HepG2 (cell line): ENCODE measurements around the gene LCAT. TPM values are rescaled to one million over a fixed set of nuclear protein-coding genes. Genes with fewer than 3 reads are reported as not detected.

ENCODE experiments used
- DPF2 ChIP-seq: sonication (generic); formaldehyde crosslinking; IDR thresholded peaks from 2 replicates; pipeline ENCODE4 v1.4.0; 2020; ENCODE audit warnings: mild to moderate bottlenecking, low read depth, missing genetic modification reagents, borderline replicate concordance
- FOXC1 ChIP-seq: sonication (generic); formaldehyde crosslinking; IDR thresholded peaks from 2 replicates; pipeline ENCODE4 v1.8.0; 2022; ENCODE audit warnings: mild to moderate bottlenecking, missing genetic modification reagents, borderline replicate concordance
- HMGA1 ChIP-seq: sonication (generic); formaldehyde crosslinking; conservative IDR thresholded peaks from 2 replicates; pipeline ENCODE4 v1.4.0; 2020; ENCODE audit warnings: missing genetic modification reagents
- NFE2L2 ChIP-seq: fragments of 150-350 bp; IDR thresholded peaks from 2 replicates; pipeline ENCODE4 v1.6.1; 2014; ENCODE audit warnings: low read length
- REPIN1 ChIP-seq: sonication (generic); formaldehyde crosslinking; IDR thresholded peaks from 2 replicates; pipeline ENCODE4 v1.8.0; 2022; ENCODE audit warnings: missing genetic modification reagents, low read depth, mild to moderate bottlenecking, borderline replicate concordance
- SRSF4 ChIP-seq: fragments of 200-400 bp; formaldehyde crosslinking; IDR thresholded peaks from one replicate; pipeline ENCODE4 v1.6.1; 2018; ENCODE audit warnings: mild to moderate bottlenecking, low read depth, low read length, moderate library complexity; ENCODE audit not compliant: poor library complexity, severe bottlenecking
- ZNF101 ChIP-seq: sonication (generic); formaldehyde crosslinking; IDR thresholded peaks from 2 replicates; pipeline ENCODE4 v1.4.0; 2020; ENCODE audit warnings: mild to moderate bottlenecking, low read depth, missing genetic modification reagents, borderline replicate concordance
- ZNF253 ChIP-seq: sonication (generic); formaldehyde crosslinking; IDR thresholded peaks from 2 replicates; pipeline ENCODE4 v1.8.0; 2022; ENCODE audit warnings: mild to moderate bottlenecking, missing genetic modification reagents, borderline replicate concordance
- ZNF747 ChIP-seq: sonication (generic); formaldehyde crosslinking; IDR thresholded peaks from 2 replicates; pipeline ENCODE4 v1.8.1; 2023; ENCODE audit warnings: missing genetic modification reagents, mild to moderate bottlenecking, borderline replicate concordance
- ZNF768 ChIP-seq: sonication (generic); formaldehyde crosslinking; IDR thresholded peaks from 2 replicates; pipeline ENCODE4 v1.4.0; 2020; ENCODE audit warnings: missing genetic modification reagents
- ZSCAN22 ChIP-seq: sonication (generic); formaldehyde crosslinking; IDR thresholded peaks from 2 replicates; pipeline ENCODE4 v1.4.0; 2020; ENCODE audit warnings: mild to moderate bottlenecking, missing genetic modification reagents
- polyA plus RNA-seq, 8 experiments: library from polyadenylated mRNA; depleted of rRNA in 3 of 8; stranded (reverse) in 7 of 8; unstranded in 1 of 8; fragments of >200 nt; fragmentation: Illumina TruSeq in 4 of 8; extraction: Trizol in 4 of 8; gene quantifications; 2 replicates each; pipeline versions ENCODE4 v1.2.1 to v1.2.3, GENCODE V29; 2011 to 2016; ENCODE audit warnings: low read depth in 4 of 8, missing spikeins in 1 of 8, mixed read lengths in 1 of 8; ENCODE audit not compliant: insufficient read depth in 1 of 8
- total RNA-seq, 5 experiments: library from RNA; depleted of rRNA; stranded (reverse); fragments of >200 nt; fragmentation: Illumina TruSeq; extraction: Trizol; gene quantifications; 2 replicates each; pipeline ENCODE4 v1.2.3, GENCODE V29; 2016; ENCODE audit warnings: low read depth in 1 of 5
- TF ChIP-seq, protein P1 (sequence below): sonication (generic); formaldehyde crosslinking; IDR thresholded peaks from 2 replicates; pipeline ENCODE4 v1.5.1; 2020; ENCODE audit warnings: mild to moderate bottlenecking, moderate library complexity, missing genetic modification reagents
- TF ChIP-seq, protein P2 (sequence below): sonication (generic); formaldehyde crosslinking; IDR thresholded peaks from 2 replicates; pipeline ENCODE4 v1.4.0; 2020; ENCODE audit warnings: missing genetic modification reagents
- TF ChIP-seq, protein P3 (sequence below): sonication (generic); formaldehyde crosslinking; IDR thresholded peaks from 2 replicates; pipeline ENCODE4 v1.4.0; 2020; ENCODE audit warnings: missing genetic modification reagents, low read depth, mild to moderate bottlenecking, borderline replicate concordance
- TF ChIP-seq, protein P4 (sequence below): sonication (generic); formaldehyde crosslinking; IDR thresholded peaks from 2 replicates; pipeline ENCODE4 v1.4.0; 2020; ENCODE audit warnings: missing genetic modification reagents
- TF ChIP-seq, protein P5 (sequence below): sonication (generic); formaldehyde crosslinking; IDR thresholded peaks from 2 replicates; pipeline ENCODE4 v1.4.0; 2020; ENCODE audit warnings: mild to moderate bottlenecking, missing genetic modification reagents, borderline replicate concordance

LCAT gene
- total and polyA plus RNA-seq, 2 of the 13 experiments (the other 11 are each of a cell fraction or from before 2014, with no cell fraction given), result 36.1 to 38.9 TPM

DNA sequence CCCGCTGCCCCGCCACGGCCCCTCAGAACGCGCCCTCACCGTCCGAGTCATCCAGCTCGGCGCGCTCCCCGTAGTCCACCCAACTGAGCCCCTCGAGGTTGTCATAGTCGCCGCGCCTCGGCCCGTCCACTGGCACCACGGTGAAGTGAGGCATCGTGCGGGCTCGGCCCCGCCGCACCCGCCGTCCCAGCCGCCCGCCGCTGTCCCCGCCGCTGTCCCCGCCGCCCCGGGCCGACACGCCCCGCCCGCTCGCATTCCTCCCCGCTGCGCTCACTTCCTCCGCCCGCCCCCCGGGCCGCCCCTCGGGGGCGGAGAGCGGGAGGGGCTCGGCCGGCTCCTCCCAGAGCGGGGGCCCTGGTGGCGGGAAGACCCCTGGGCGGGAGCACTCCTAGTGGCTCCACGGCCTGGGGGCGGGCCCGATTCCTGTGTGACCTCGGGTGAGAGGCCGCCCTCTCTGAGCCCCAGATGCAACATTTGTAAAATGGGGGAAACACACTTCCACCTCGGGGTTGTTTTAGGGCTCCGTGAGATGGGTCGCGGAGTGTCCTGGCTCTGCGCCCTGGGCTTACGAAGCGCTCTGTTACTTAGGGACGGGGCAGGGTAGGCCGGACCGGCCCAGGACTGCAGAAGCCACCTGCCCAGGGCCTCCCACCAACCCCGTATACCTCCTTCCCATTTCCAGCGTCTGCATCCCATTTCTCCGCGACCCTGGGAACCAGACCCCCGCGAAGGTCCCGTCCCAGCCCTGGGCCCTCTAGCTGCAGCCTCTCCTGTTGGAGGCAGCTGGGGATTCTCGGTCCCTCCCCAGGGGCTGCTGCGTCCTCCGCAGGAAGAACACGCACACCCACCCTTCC, 24.7 kb upstream of the LCAT start, which contains the start of gene SLC12A4 (continued):
- TF ChIP-seq ZNF101 (CRISPR knock-in tag), result no peak
- no peak for TF ChIP-seq FOXC1 (CRISPR knock-in tag)
- 0 out of 2 replicates have a peak, but pooled peaks have one; percentile 14 for TF ChIP-seq DPF2 (CRISPR knock-in tag)
- peak; percentile 100 for TF ChIP-seq ZNF768
- TF ChIP-seq NFE2L2, result no peak
- no peak for TF ChIP-seq HMGA1 (CRISPR knock-in tag)
- TF ChIP-seq ZSCAN22 (CRISPR knock-in tag), result no peak
- TF ChIP-seq ZNF747 (CRISPR knock-in tag), result peak; percentile 38; the same call in 1 of the 2 replicates
- no peak for TF ChIP-seq ZNF253 (CRISPR knock-in tag)
- TF ChIP-seq, protein P1, sequence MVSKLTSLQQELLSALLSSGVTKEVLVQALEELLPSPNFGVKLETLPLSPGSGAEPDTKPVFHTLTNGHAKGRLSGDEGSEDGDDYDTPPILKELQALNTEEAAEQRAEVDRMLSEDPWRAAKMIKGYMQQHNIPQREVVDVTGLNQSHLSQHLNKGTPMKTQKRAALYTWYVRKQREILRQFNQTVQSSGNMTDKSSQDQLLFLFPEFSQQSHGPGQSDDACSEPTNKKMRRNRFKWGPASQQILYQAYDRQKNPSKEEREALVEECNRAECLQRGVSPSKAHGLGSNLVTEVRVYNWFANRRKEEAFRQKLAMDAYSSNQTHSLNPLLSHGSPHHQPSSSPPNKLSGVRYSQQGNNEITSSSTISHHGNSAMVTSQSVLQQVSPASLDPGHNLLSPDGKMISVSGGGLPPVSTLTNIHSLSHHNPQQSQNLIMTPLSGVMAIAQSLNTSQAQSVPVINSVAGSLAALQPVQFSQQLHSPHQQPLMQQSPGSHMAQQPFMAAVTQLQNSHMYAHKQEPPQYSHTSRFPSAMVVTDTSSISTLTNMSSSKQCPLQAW (CRISPR knock-in tag), result peak; percentile 86
- TF ChIP-seq, protein P2, sequence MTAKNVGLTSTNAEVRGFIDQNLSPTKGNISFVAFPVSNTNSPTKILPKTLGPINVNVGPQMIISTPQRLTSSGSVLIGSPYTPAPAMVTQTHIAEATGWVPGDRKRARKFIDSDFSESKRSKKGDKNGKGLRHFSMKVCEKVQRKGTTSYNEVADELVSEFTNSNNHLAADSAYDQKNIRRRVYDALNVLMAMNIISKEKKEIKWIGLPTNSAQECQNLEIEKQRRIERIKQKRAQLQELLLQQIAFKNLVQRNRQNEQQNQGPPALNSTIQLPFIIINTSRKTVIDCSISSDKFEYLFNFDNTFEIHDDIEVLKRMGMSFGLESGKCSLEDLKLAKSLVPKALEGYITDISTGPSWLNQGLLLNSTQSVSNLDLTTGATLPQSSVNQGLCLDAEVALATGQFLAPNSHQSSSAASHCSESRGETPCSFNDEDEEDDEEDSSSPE (CRISPR knock-in tag), result peak; percentile 96
- TF ChIP-seq SRSF4, result no peak
- TF ChIP-seq, protein P3, sequence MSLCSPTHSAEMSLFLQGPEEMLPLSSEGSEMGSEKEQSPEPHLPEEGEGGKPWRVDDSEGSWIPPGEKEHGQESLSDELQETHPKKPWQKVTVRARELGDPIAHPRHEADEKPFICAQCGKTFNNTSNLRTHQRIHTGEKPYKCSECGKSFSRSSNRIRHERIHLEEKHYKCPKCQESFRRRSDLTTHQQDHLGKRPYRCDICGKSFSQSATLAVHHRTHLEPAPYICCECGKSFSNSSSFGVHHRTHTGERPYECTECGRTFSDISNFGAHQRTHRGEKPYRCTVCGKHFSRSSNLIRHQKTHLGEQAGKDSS (CRISPR knock-in tag), result peak; percentile 82; the same call in 1 of the 2 replicates
- peak; percentile 44 for TF ChIP-seq REPIN1 (CRISPR knock-in tag)
- TF ChIP-seq, protein P4, sequence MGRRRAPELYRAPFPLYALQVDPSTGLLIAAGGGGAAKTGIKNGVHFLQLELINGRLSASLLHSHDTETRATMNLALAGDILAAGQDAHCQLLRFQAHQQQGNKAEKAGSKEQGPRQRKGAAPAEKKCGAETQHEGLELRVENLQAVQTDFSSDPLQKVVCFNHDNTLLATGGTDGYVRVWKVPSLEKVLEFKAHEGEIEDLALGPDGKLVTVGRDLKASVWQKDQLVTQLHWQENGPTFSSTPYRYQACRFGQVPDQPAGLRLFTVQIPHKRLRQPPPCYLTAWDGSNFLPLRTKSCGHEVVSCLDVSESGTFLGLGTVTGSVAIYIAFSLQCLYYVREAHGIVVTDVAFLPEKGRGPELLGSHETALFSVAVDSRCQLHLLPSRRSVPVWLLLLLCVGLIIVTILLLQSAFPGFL (CRISPR knock-in tag), result no peak
- TF ChIP-seq, protein P5, sequence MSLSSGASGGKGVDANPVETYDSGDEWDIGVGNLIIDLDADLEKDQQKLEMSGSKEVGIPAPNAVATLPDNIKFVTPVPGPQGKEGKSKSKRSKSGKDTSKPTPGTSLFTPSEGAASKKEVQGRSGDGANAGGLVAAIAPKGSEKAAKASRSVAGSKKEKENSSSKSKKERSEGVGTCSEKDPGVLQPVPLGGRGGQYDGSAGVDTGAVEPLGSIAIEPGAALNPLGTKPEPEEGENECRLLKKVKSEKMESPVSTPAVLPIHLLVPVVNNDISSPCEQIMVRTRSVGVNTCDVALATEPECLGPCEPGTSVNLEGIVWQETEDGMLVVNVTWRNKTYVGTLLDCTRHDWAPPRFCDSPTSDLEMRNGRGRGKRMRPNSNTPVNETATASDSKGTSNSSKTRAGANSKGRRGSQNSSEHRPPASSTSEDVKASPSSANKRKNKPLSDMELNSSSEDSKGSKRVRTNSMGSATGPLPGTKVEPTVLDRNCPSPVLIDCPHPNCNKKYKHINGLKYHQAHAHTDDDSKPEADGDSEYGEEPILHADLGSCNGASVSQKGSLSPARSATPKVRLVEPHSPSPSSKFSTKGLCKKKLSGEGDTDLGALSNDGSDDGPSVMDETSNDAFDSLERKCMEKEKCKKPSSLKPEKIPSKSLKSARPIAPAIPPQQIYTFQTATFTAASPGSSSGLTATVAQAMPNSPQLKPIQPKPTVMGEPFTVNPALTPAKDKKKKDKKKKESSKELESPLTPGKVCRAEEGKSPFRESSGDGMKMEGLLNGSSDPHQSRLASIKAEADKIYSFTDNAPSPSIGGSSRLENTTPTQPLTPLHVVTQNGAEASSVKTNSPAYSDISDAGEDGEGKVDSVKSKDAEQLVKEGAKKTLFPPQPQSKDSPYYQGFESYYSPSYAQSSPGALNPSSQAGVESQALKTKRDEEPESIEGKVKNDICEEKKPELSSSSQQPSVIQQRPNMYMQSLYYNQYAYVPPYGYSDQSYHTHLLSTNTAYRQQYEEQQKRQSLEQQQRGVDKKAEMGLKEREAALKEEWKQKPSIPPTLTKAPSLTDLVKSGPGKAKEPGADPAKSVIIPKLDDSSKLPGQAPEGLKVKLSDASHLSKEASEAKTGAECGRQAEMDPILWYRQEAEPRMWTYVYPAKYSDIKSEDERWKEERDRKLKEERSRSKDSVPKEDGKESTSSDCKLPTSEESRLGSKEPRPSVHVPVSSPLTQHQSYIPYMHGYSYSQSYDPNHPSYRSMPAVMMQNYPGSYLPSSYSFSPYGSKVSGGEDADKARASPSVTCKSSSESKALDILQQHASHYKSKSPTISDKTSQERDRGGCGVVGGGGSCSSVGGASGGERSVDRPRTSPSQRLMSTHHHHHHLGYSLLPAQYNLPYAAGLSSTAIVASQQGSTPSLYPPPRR (CRISPR knock-in tag), result 0 out of 2 replicates have a peak, but pooled peaks have one; percentile 37
